ENCODE data around the gene TSC22D2. TPM values are rescaled to one million over a fixed set of nuclear protein-coding genes. Genes with fewer than 3 reads are reported as not detected.

Gene TSC22D2
- total and polyA plus RNA-seq, 2 donors, result 5.3 to 21.5 TPM

DNA sequence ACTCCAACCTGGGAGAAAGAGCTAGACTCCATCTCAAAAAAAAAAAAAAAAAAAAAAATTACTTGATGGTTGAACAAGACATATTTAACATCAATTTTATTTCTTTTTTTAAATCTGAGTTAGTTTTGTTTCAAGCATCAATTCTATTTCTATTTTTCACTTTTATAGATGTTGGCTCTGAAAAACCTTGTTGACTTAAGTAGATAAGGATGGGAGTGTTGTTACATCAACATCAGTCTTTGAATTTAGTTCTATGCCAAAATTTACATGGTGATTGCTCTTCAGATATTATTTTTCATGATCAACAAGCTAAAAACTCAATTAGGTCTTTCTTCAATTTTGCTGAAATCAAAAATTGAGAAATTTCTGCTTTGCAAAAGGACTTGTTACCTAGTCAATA lies 71.3 kb downstream of the TSC22D2 start:
- no peak overlapping the region for H3K4me3 ChIP-seq (ENCODE audit: low read length in 2 of 2)
- no peak for DNase-seq (ENCODE audit: low read depth in 6 of 9, low spot score in 9 of 9)
- H3K9me3 ChIP-seq (ENCODE audit: control insufficient read depth in 2 of 2, insufficient read depth in 1 of 2, low read length in 1 of 2), result no peaks in the 10 kb centered on the region
- no peaks in the 10 kb centered on the region for H3K4me1 ChIP-seq (ENCODE audit: control insufficient read depth in 2 of 2, insufficient read depth in 2 of 2, low read length in 2 of 2)
- H3K36me3 ChIP-seq (ENCODE audit: control insufficient read depth in 2 of 2, insufficient read depth in 2 of 2, low read length in 1 of 2), result no peaks in the 10 kb centered on the region
- no peaks in the 10 kb centered on the region for H3K27me3 ChIP-seq (ENCODE audit: control insufficient read depth in 2 of 2, insufficient read depth in 1 of 2, low read length in 1 of 2)
- H3K27ac ChIP-seq (ENCODE audit: low read depth in 1 of 2, low read length in 1 of 2), result no peak overlapping the region

DNA sequence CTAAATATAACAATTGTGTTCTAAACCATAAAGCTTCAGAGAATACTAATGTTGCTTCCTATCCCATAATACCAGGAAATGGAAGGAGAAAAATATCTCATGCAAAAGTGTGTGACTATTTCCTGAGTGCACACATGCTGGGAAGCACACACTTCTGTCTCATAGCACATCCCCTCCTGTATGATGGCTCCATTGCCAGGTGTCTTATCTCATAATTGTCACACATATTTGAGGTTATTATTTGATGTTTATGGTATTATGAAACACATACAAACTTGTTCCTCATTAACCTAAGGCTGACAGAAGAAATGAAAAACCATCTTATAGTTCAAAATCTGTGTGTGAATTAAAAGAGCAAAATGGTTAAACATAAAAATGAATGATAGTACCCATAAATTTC lies 72.8 kb downstream of the TSC22D2 start:
- no peaks in the 10 kb centered on the region for H3K27me3 ChIP-seq (ENCODE audit: control insufficient read depth in 2 of 2, insufficient read depth in 1 of 2, low read length in 1 of 2)
- DNase-seq (ENCODE audit: low read depth in 6 of 9, low spot score in 9 of 9), result no peak
- no peaks in the 10 kb centered on the region for H3K4me1 ChIP-seq (ENCODE audit: control insufficient read depth in 2 of 2, insufficient read depth in 2 of 2, low read length in 2 of 2)
- H3K9me3 ChIP-seq (ENCODE audit: control insufficient read depth in 2 of 2, insufficient read depth in 1 of 2, low read length in 1 of 2), result no peaks in the 10 kb centered on the region
- no peak overlapping the region for H3K4me3 ChIP-seq (ENCODE audit: low read length in 2 of 2)
- H3K36me3 ChIP-seq (ENCODE audit: control insufficient read depth in 2 of 2, insufficient read depth in 2 of 2, low read length in 1 of 2), result no peaks in the 10 kb centered on the region
- no peak overlapping the region for H3K27ac ChIP-seq (ENCODE audit: low read depth in 1 of 2, low read length in 1 of 2)

DNA sequence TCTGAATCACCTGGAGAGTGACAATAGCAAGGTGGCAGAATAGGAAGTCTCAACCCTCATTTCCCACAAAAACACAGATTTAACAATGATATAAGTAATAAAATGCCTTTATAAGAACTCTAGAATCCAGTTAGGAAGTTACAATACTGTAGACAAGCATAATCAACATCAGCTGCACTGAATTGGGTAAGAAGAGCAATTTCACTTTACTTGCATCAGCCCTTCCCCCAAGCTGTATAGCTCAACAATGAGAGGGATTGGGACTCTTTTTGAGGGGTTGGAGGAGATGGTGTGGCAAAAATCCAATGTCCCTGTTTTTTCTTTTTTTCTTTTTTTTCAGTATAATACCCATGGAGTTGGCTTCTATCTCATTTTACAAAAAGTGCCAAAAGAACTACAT lies 75.1 kb downstream of the TSC22D2 start:
- Histone ChIP-seq H3K27ac (ENCODE audit: low read depth in 1 of 2, low read length in 1 of 2) (no peak overlapping the region), H3K27me3 (ENCODE audit: control insufficient read depth in 2 of 2, insufficient read depth in 1 of 2, low read length in 1 of 2) (no peaks in the 10 kb centered on the region), H3K36me3 (ENCODE audit: control insufficient read depth in 2 of 2, insufficient read depth in 2 of 2, low read length in 1 of 2) (no peaks in the 10 kb centered on the region), H3K9me3 (ENCODE audit: control insufficient read depth in 2 of 2, insufficient read depth in 1 of 2, low read length in 1 of 2) (no peaks in the 10 kb centered on the region), H3K4me1 (ENCODE audit: control insufficient read depth in 2 of 2, insufficient read depth in 2 of 2, low read length in 2 of 2) (no peaks in the 10 kb centered on the region), H3K4me3 (ENCODE audit: low read length in 2 of 2) (no peak overlapping the region)
- no peak for DNase-seq (ENCODE audit: low read depth in 6 of 9, low spot score in 9 of 9)

DNA sequence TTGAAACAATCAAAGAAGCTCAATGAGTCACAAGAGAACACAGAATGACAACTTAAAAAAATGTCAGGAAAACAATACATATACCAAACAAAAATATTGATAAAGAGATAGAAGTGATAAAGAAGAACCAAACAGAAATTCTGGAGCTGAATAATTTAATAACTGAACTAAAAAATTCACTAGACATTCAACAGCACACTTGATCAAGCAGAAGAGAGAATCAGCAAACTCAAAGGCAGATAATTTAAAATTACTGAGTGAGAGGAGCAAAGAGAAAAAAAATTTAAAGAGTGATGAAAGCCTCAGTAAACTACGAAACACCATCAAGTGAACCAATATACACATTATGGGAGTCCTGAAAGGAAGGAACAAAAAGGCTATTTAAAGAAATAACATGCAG lies 76.3 kb downstream of the TSC22D2 start:
- no peaks in the 10 kb centered on the region for H3K4me1 ChIP-seq (ENCODE audit: control insufficient read depth in 2 of 2, insufficient read depth in 2 of 2, low read length in 2 of 2)
- H3K27ac ChIP-seq (ENCODE audit: low read depth in 1 of 2, low read length in 1 of 2), result no peak overlapping the region
- WGBS, result 100% methylated on average over 1 of the region's 1 CpG
- no peaks in the 10 kb centered on the region for H3K27me3 ChIP-seq (ENCODE audit: control insufficient read depth in 2 of 2, insufficient read depth in 1 of 2, low read length in 1 of 2)
- H3K9me3 ChIP-seq (ENCODE audit: control insufficient read depth in 2 of 2, insufficient read depth in 1 of 2, low read length in 1 of 2), result no peaks in the 10 kb centered on the region
- no peak for DNase-seq (ENCODE audit: low read depth in 6 of 9, low spot score in 9 of 9)
- no peak overlapping the region for H3K4me3 ChIP-seq (ENCODE audit: low read length in 2 of 2)
- H3K36me3 ChIP-seq (ENCODE audit: control insufficient read depth in 2 of 2, insufficient read depth in 2 of 2, low read length in 1 of 2), result no peaks in the 10 kb centered on the region

DNA sequence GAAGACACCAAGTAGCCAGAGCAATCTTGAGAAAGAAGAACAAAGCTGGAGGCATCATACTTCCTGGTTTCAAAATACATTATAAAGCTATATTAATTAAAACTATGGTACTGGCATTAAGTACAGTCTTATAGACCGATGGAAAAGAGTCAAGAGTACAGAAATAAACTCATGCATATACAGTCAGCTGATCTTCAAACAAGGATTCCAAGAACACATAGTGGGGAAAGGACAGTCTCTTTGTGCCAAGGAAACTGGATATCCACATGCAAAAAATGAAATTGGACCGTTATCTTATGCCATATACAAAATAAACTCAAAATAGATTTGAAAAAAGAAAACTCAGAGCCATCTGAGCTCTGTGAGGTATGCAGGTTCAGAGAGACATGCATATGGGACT lies 80.8 kb downstream of the TSC22D2 start:
- no peaks in the 10 kb centered on the region for H3K4me1 ChIP-seq (ENCODE audit: control insufficient read depth in 2 of 2, insufficient read depth in 2 of 2, low read length in 2 of 2)
- WGBS, result 94% methylated on average over 2 of the region's 2 CpGs
- H3K27ac ChIP-seq (ENCODE audit: low read depth in 1 of 2, low read length in 1 of 2), result no peak overlapping the region
- no peaks in the 10 kb centered on the region for H3K27me3 ChIP-seq (ENCODE audit: control insufficient read depth in 2 of 2, insufficient read depth in 1 of 2, low read length in 1 of 2)
- no peaks in the 10 kb centered on the region for H3K36me3 ChIP-seq (ENCODE audit: control insufficient read depth in 2 of 2, insufficient read depth in 2 of 2, low read length in 1 of 2)
- DNase-seq (ENCODE audit: low read depth in 6 of 9, low spot score in 9 of 9), result no peak
- H3K9me3 ChIP-seq (ENCODE audit: control insufficient read depth in 2 of 2, insufficient read depth in 1 of 2, low read length in 1 of 2), result no peaks in the 10 kb centered on the region
- no peak overlapping the region for H3K4me3 ChIP-seq (ENCODE audit: low read length in 2 of 2)

DNA sequence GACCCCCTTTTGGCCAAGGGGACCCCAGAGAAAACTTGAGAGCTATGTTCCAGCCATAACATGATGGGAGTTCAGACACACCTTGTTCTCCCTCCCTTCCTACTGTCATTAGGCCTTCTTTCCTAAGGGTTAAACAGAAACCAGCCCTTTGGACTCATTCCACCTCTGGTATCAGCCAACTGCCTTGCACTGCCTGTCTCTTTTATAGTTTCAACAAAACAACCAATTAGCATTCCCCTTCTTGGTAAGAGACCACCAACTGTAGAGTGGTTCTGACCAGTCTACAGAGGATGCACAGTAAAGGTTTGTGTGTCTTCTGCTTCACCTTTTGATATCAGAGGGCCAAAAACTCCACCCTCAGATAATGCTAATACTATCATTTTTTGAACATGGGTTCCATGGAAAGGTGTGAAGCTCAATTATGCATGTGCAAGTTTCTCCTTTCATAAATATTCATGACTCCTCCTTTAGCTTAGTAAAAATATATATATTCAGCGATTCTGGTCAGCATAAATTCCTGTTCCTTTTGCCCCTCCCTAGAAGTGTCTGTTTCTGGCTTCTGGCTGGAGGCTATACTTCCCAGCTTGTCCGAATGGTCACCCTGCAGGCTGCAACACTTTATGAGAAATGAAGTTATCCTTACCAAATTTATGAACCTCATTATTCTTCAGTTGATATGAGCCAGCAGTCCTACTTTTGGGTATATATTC lies 82.3 kb downstream of the TSC22D2 start:
- Histone ChIP-seq H3K27me3 (ENCODE audit: control insufficient read depth in 2 of 2, insufficient read depth in 1 of 2, low read length in 1 of 2) (no peaks in the 10 kb centered on the region), H3K36me3 (ENCODE audit: control insufficient read depth in 2 of 2, insufficient read depth in 2 of 2, low read length in 1 of 2) (no peaks in the 10 kb centered on the region), H3K27ac (ENCODE audit: low read depth in 1 of 2, low read length in 1 of 2) (no peak overlapping the region), H3K4me1 (ENCODE audit: control insufficient read depth in 2 of 2, insufficient read depth in 2 of 2, low read length in 2 of 2) (no peaks in the 10 kb centered on the region), H3K9me3 (ENCODE audit: control insufficient read depth in 2 of 2, insufficient read depth in 1 of 2, low read length in 1 of 2) (no peaks in the 10 kb centered on the region), H3K4me3 (ENCODE audit: low read length in 2 of 2) (no peak overlapping the region)
- no peak for DNase-seq (ENCODE audit: low read depth in 6 of 9, low spot score in 9 of 9)
- 98% methylated on average over 2 of the region's 2 CpGs for WGBS

DNA sequence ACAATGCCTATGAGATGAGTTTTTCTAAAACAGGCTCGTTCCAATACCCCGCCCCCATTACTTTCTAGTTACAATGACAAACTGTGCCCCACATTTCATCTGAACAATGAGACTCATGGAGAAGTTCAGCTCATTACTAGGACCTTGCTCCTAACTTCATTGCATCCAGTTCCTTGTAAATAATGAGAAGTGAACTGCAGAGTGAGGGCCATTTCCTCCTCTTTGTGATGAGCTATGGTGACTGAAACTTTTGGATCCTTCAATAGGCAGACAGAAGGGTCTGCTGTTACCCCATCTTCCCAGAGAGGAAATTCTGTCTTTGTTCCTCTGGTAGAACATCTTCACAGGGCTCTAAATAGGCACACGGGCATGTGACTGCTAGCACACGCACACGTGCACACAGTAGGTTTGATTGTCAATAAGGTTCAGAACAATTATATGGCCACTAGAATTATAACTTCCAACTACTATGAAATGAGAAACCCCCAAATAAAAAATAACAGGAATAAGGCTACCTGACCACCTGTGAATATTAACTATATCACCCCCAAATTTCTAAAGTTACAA lies 86.4 kb downstream of the TSC22D2 start:
- Histone ChIP-seq H3K36me3 (ENCODE audit: control insufficient read depth in 2 of 2, insufficient read depth in 2 of 2, low read length in 1 of 2) (no peaks in the 10 kb centered on the region), H3K4me3 (ENCODE audit: low read length in 2 of 2) (no peak overlapping the region), H3K4me1 (ENCODE audit: control insufficient read depth in 2 of 2, insufficient read depth in 2 of 2, low read length in 2 of 2) (no peaks in the 10 kb centered on the region), H3K27ac (ENCODE audit: low read depth in 1 of 2, low read length in 1 of 2) (no peak overlapping the region), H3K9me3 (ENCODE audit: control insufficient read depth in 2 of 2, insufficient read depth in 1 of 2, low read length in 1 of 2) (no peaks in the 10 kb centered on the region), H3K27me3 (ENCODE audit: control insufficient read depth in 2 of 2, insufficient read depth in 1 of 2, low read length in 1 of 2) (no peaks in the 10 kb centered on the region)
- no peak for DNase-seq (ENCODE audit: low read depth in 6 of 9, low spot score in 9 of 9)
- WGBS, result 98% methylated on average over 5 of the region's 5 CpGs

DNA sequence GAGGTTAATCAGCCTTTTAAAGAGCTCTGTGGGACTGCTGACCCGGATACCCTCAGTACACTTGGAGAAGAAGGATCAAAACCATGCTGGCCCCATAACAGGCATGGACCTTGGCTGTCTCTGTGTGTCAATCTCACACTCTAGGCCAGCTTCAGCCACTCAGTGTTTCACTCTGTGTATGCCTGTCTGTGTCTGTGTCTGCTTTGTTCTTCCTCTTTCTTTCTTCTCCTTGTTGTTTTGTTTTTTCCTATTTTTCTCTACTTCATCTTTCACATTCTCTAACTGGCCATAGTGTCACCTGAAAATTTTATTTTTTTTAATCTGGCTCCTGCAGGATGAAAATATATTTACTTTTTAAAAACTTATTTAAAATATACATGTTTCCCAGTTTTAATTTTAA lies 87.1 kb downstream of the TSC22D2 start:
- Histone ChIP-seq H3K4me3 (ENCODE audit: low read length in 2 of 2) (no peak overlapping the region), H3K27ac (ENCODE audit: low read depth in 1 of 2, low read length in 1 of 2) (no peak overlapping the region), H3K9me3 (ENCODE audit: control insufficient read depth in 2 of 2, insufficient read depth in 1 of 2, low read length in 1 of 2) (no peaks in the 10 kb centered on the region), H3K27me3 (ENCODE audit: control insufficient read depth in 2 of 2, insufficient read depth in 1 of 2, low read length in 1 of 2) (no peaks in the 10 kb centered on the region), H3K36me3 (ENCODE audit: control insufficient read depth in 2 of 2, insufficient read depth in 2 of 2, low read length in 1 of 2) (no peaks in the 10 kb centered on the region), H3K4me1 (ENCODE audit: control insufficient read depth in 2 of 2, insufficient read depth in 2 of 2, low read length in 2 of 2) (no peaks in the 10 kb centered on the region)
- WGBS, result 86% methylated on average over 1 of the region's 1 CpG
- DNase-seq (ENCODE audit: low read depth in 6 of 9, low spot score in 9 of 9), result no peak

DNA sequence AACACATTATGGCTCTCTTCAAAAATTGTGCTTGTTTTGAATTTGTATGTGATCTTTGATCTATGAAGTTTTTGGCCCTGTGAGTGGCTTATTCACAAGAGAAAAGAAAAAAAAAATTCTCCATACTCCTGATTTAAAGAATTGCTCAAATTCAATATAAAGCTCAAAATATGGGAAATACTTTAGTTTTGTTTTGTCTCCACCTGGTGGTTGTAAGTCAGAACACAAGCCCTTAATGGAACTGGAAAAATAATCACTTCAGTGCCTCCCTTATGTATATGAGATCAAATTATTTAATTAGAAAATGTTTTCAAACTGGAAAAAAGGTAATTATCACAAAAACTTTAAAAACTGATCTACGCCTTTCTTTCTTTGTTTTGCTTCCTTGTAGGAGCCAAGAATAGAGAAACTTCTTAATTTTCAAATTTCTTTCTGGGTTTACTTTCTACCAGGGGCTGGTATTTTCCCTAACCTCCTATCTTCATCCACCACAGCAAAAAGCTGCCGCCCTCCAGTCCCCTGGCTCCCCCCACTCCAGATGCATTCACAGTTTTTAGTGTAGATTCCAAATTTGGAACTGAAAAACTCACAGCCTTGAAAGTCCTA lies 87.6 kb downstream of the TSC22D2 start:
- H3K4me1 ChIP-seq (ENCODE audit: control insufficient read depth in 2 of 2, insufficient read depth in 2 of 2, low read length in 2 of 2), result no peaks in the 10 kb centered on the region
- peaks cover 0 to 4% of the 10 kb centered on the region in 2 donors for H3K9me3 ChIP-seq (ENCODE audit: control insufficient read depth in 2 of 2, insufficient read depth in 1 of 2, low read length in 1 of 2)
- WGBS, result 15% methylated on average over 2 of the region's 2 CpGs
- H3K36me3 ChIP-seq (ENCODE audit: control insufficient read depth in 2 of 2, insufficient read depth in 2 of 2, low read length in 1 of 2), result no peaks in the 10 kb centered on the region
- H3K27ac ChIP-seq (ENCODE audit: low read depth in 1 of 2, low read length in 1 of 2), result no peak overlapping the region
- peak in 8 of 9 donors; percentile 21 to 72 (median 40) for DNase-seq (ENCODE audit: low read depth in 6 of 9, low spot score in 9 of 9)
- H3K4me3 ChIP-seq (ENCODE audit: low read length in 2 of 2), result no peak overlapping the region
- H3K27me3 ChIP-seq (ENCODE audit: control insufficient read depth in 2 of 2, insufficient read depth in 1 of 2, low read length in 1 of 2), result no peaks in the 10 kb centered on the region
